LNCAP (cell line): ENCODE measurements around the gene AMZ1.

Experiments
- TF ChIP-seq, protein P1 (sequence below): fragments of 450-650 bp; IDR thresholded peaks from 2 replicates; pipeline ENCODE4 v1.5.1; 2017; ENCODE audit warnings: mild to moderate bottlenecking

AMZ1 gene

GRCh38 chr7:2667843-2668242 is 20.2 kb upstream of the AMZ1 start:
- TF ChIP-seq, protein P1, sequence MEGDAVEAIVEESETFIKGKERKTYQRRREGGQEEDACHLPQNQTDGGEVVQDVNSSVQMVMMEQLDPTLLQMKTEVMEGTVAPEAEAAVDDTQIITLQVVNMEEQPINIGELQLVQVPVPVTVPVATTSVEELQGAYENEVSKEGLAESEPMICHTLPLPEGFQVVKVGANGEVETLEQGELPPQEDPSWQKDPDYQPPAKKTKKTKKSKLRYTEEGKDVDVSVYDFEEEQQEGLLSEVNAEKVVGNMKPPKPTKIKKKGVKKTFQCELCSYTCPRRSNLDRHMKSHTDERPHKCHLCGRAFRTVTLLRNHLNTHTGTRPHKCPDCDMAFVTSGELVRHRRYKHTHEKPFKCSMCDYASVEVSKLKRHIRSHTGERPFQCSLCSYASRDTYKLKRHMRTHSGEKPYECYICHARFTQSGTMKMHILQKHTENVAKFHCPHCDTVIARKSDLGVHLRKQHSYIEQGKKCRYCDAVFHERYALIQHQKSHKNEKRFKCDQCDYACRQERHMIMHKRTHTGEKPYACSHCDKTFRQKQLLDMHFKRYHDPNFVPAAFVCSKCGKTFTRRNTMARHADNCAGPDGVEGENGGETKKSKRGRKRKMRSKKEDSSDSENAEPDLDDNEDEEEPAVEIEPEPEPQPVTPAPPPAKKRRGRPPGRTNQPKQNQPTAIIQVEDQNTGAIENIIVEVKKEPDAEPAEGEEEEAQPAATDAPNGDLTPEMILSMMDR, result no peak

GRCh38 chr7:2668401-2668800 is 19.6 kb upstream of the AMZ1 start:
- TF ChIP-seq, protein P1, result no peak

DNA sequence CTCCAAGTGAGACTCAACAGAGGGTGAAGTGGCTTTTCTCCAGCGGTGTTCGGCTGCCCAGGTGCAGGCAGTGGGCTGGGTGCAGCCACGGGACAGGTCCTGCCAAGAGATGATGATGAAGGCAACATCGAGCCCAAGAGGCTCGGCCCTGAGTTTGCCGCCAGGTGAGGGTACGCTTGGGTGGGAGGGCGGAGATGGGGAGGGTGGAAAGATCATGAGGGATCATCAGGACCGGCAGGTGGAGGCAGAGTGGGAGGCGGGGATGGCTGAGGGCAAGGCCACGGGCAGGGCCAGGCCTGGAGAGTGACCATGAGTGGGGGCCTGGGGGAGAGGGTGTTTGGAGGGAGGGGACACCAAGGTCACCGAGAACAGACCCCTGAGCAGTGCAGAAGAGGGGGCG is 17.8 kb upstream of the AMZ1 start:
- TF ChIP-seq, protein P1, result no peak

GRCh38 chr7:2670720-2671391 is 17.1 kb upstream of the AMZ1 start:
- TF ChIP-seq, protein P1, result peak; percentile 91

DNA sequence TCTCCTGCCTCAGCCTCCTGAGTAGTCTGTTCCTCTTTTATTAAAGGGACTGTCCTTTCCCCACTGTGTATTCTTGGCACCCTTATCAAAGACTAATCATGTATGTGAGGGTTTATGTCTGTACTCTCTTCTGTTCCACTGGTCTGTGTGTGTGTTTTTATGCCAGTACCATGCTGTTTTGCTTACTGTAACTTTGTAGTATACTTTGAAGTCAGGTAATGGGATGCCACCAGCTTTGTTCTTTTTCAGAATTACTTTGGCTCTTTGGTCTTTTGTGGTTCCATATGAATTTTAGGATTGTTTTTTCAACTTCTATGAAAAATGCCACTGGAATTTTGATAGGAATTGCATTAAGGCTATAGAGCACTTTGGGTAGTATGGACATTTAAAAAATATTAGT is 14.1 kb upstream of the AMZ1 start:
- TF ChIP-seq, protein P1, result no peak

- TF ChIP-seq, protein P1, result no peak
Measured at GRCh38 chr7:2675256-2675764, 12.7 kb upstream of the AMZ1 start.

DNA sequence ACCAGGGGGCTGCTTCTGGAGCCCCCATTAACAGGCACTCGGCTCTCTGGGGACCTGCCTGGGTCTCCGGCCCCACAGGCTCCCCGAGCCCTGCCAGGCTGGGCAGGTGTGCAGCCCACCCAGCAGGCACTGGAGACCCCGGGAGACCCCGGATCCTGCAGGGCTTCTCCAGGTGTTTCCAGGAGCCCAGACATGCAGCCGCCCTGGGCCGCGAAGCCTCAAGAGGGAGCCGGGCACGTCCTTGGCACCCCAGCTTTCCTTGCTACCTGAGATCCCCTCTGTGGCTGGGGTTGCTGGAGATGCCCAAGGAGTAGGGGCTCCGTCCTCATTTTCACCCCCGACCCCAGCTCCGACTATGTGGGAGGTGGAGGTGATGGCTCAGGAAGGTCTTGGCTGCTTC is 7.7 kb upstream of the AMZ1 start:
- TF ChIP-seq, protein P1, result no peak
